Upper lobe of right lung (tissue), 1 donor: ENCODE results near the gene RBPMS2. TPM values are rescaled to one million over a fixed set of nuclear protein-coding genes. Genes with fewer than 3 reads are reported as not detected.

ENCODE experiments used
- ATAC-seq: fragments of 200-7000 bp; cut with Tn5 transposase; one replicate; pipeline ENCODE4 v1.9.1; 2020; ENCODE audit warnings: mild to moderate bottlenecking, moderate library complexity
- DNase-seq: peaks from one replicate; pipeline ENCODE4 v3.0.0-alpha.2; 2020
- H3K27ac ChIP-seq: fragments of 200-600 bp; one replicate; pipeline ENCODE4 v1.8.0; 2022
- H3K27me3 ChIP-seq: fragments of 200-600 bp; one replicate; pipeline ENCODE4 v1.8.0; 2022; ENCODE audit warnings: mild to moderate bottlenecking
- H3K36me3 ChIP-seq: fragments of 200-600 bp; one replicate; pipeline ENCODE4 v1.8.0; 2022
- H3K4me1 ChIP-seq: fragments of 200-600 bp; one replicate; pipeline ENCODE4 v1.8.0; 2022
- H3K4me3 ChIP-seq: fragments of 200-600 bp; one replicate; pipeline ENCODE4 v1.8.0; 2022; ENCODE audit warnings: mild to moderate bottlenecking
- H3K9me3 ChIP-seq: fragments of 200-600 bp; one replicate; pipeline ENCODE4 v1.8.0; 2022
- CTCF ChIP-seq: fragments of 200-600 bp; IDR thresholded peaks from one replicate; pipeline ENCODE4 v1.8.0; 2022; ENCODE audit warnings: antibody characterized with exemption
- intact Hi-C: fragments of 100-400 bp; cut with DNase I; formaldehyde crosslinking; loops from one replicate; pipeline ENCODE4 v1.11.0; 2022
- total RNA-seq: library from RNA; stranded (reverse); fragmentation: NEBNext Ultra II Directional; extraction: Animal tissue kit (Norgen Biotek cat#: 25700); gene quantifications from one replicate; pipeline ENCODE4 v1.2.1, GENCODE V29; 2021
- donor health status: DM: no; HTN: yes; CAD: no; lungs with severe emphysema.

RBPMS2 gene
- total RNA-seq, 1 donor from 2014 or later: 4.5 TPM

- Histone ChIP-seq H3K27me3 (no peaks in the 10 kb centered on the region), H3K36me3 (no peaks in the 10 kb centered on the region), H3K4me3 (no peak overlapping the region), H3K9me3 (no peaks in the 10 kb centered on the region), H3K4me1 (no peaks in the 10 kb centered on the region), H3K27ac (no peak overlapping the region)
- no peak for TF ChIP-seq CTCF
- no peak for DNase-seq
- no peak for ATAC-seq
- intact Hi-C loops: no loop called here
These were observed 11.5 kb downstream of the RBPMS2 start for GRCh38 chr15:64763874-64764273.

GRCh38 chr15:64763462-64763861, 11.9 kb downstream of the RBPMS2 start:
- TF ChIP-seq CTCF: no peak
- ATAC-seq (no peak), DNase-seq (no peak)
- no peak overlapping the region for H3K27ac ChIP-seq
- no peaks in the 10 kb centered on the region for H3K4me1 ChIP-seq
- no peak overlapping the region for H3K4me3 ChIP-seq
- no peaks in the 10 kb centered on the region for H3K27me3 ChIP-seq
- no peaks in the 10 kb centered on the region for H3K36me3 ChIP-seq
- intact Hi-C loops: no loop called here
- no peaks in the 10 kb centered on the region for H3K9me3 ChIP-seq

- Histone ChIP-seq H3K9me3 (no peaks in the 10 kb centered on the region), H3K36me3 (no peaks in the 10 kb centered on the region), H3K4me3 (no peak overlapping the region), H3K27ac (no peak overlapping the region), H3K27me3 (no peaks in the 10 kb centered on the region), H3K4me1 (no peaks in the 10 kb centered on the region)
- no peak for TF ChIP-seq CTCF
- DNase-seq (no peak), ATAC-seq (no peak)
- intact Hi-C loops: no loop called here
These were observed 12.4 kb downstream of the RBPMS2 start for GRCh38 chr15:64763021-64763420.

DNA sequence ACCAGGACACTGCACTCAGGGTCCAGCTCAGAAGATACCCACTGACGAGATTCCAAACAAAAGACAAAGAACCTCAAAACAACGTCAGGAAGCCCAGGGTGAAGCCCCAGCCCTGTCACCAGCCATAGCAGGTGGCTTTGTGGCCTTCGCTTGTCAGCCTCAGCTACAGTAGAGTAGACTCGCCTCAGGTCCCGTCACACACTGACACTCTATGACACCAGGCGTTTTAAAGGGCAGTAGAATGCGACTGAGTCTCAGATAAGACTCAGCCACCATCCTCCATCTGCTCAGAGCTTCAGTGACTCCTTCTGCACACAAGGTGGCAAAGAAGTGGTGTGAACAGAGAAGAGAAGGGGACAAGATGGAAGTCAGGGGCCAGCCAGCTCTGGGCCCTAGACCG, 12.8 kb downstream of the RBPMS2 start:
- H3K36me3 ChIP-seq: no peaks in the 10 kb centered on the region
- no peak for TF ChIP-seq CTCF
- intact Hi-C loops: no loop called here
- H3K27me3 ChIP-seq: no peaks in the 10 kb centered on the region
- H3K4me1 ChIP-seq: no peaks in the 10 kb centered on the region
- ATAC-seq (no peak), DNase-seq (no peak)
- no peak overlapping the region for H3K27ac ChIP-seq
- no peaks in the 10 kb centered on the region for H3K9me3 ChIP-seq
- H3K4me3 ChIP-seq: no peak overlapping the region

DNA sequence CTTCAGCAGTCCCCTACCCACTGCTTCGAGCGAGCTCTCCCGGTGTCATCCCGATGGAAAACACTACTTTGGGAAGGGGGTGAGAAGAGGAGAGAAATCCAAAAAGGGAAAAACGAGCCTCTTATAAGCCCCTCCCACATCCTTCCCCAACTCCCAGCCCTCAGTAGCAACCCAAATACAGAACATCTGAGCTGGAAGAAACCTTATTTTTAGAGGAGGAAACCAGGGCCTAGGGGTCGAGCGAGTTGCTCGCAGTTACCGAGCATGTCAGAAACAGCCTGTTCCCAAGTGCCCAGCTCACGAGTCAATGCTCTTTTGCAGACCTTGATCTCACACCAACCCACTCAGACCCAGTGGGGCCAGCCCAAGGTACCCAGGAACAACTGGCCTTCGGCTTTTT, 14.2 kb downstream of the RBPMS2 start:
- Histone ChIP-seq H3K36me3 (no peaks in the 10 kb centered on the region), H3K4me1 (no peaks in the 10 kb centered on the region), H3K27me3 (no peaks in the 10 kb centered on the region), H3K27ac (no peak overlapping the region), H3K9me3 (no peaks in the 10 kb centered on the region), H3K4me3 (no peak overlapping the region)
- no peak for DNase-seq
- intact Hi-C loops: no loop called here
- ATAC-seq: no peak
- no peak for TF ChIP-seq CTCF

DNA sequence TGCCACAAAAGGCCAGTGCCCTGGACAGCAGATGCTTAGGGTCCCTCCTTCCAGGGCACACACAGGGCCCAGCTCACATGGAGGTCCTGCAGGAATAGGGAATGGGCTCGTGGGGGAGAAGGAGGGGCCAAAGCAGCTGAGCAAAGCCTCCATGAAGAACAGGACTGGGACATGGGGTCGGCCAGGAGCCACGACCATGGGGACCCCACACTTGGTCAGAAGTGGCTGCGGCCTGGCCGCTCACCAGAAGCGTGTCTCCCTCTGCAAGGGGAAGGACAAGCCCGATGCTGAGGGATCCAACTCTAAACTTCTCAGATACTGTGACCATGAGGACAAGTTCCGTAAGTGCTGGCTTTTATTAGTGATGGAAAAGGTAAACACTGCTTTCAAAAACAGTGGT, 15.3 kb downstream of the RBPMS2 start:
- Histone ChIP-seq H3K4me3 (no peak overlapping the region), H3K36me3 (no peaks in the 10 kb centered on the region), H3K4me1 (no peaks in the 10 kb centered on the region), H3K9me3 (no peaks in the 10 kb centered on the region), H3K27ac (no peak overlapping the region), H3K27me3 (no peaks in the 10 kb centered on the region)
- no peak for TF ChIP-seq CTCF
- ATAC-seq: no peak
- intact Hi-C loops: no loop called here
- no peak for DNase-seq
